GM18858 (cell line): Measurements from ENCODE around the gene EMX2.

Experiments
- ATAC-seq: cut with Tn5 transposase; IDR thresholded peaks from one replicate; pipeline ENCODE4 v1.9.1; 2021; ENCODE audit not compliant: unreplicated experiment

EMX2 gene

GRCh38 chr10:117596706-117597105 lies 54.2 kb downstream of the EMX2 start:
- ATAC-seq, result no peak

GRCh38 chr10:117597216-117597615 lies 54.7 kb downstream of the EMX2 start:
- ATAC-seq, result no peak
